IPS-11a (cell line): Measurements from ENCODE around the gene METRN.

Source experiments
- H3K4me3 ChIP-seq: one replicate; pipeline ENCODE4 v1.5.1; 2013; ENCODE audit warnings: low read depth, low read length, control low read depth

METRN gene

DNA sequence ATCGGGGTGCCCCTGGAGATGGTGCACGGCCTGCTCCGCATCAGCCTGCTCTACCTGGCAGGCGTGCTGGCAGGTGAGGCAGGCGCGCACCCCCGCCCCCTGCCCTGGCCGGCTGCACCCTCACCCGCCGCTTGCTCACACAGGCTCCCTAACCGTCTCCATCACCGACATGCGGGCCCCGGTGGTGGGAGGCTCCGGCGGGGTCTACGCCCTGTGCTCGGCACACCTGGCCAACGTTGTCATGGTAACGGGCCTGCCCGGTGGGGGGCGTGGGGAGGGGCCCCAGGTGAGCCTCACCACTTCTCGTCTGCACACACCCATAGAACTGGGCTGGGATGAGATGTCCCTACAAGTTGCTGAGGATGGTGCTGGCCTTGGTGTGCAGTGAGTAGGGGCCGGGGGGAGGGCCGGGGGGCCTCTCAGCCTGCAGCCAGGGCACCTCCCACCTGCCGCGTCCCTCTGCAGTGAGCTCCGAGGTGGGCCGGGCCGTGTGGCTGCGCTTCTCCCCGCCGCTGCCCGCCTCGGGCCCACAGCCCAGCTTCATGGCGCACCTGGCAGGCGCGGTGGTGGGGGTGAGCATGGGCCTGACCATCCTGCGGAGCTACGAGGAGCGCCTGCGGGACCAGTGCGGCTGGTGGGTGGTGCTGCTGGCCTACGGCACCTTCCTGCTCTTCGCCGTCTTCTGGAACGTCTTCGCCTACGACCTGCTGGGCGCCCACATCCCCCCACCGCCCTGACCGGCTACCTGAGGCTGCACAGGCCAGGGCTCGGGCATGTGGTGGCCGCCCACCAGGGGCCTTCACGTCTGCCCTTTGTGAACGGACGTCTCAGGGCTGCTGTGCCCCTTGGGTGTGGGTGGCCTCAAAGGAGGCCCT lies 37.4 kb upstream of the METRN start:
- no peak overlapping the region for H3K4me3 ChIP-seq

DNA sequence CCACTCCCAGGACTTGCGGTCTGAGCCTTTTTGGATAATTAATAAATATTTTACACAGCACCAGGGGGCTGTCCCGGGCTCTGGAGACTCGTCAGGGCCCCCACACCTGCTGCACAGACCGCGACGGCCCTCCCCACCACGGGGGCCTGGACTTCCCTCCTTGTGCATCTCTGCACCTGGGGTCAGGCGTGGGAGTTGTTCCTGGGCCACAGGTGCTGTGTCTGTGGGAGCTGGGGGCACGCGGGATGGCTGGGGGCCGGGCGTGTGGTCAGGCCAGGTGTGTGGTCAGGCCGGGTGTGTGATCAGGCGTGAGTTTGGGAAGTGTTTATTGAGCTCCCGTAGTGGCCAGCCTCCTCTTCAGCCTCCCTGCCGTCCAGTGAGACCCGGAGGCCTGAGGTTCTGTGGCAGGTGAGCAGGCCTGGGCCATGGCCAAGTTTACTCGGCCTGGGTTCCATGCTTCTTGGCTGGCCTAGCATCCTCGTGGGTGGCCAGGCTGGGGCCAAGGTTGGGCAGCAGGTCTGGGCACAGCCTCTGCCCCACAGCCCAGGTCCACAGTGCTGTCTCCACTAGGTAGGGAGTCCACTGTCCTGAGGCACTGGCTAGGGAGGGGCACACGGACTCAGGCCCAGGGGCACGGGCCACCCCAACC lies 36.6 kb upstream of the METRN start:
- no peak overlapping the region for H3K4me3 ChIP-seq

- H3K4me3 ChIP-seq, result peak overlapping the region; percentile 24
Observed at GRCh38 chr16:678858-679813, 35.8 kb upstream of the METRN start.

GRCh38 chr16:679814-680624 lies 34.9 kb upstream of the METRN start, which contains the start of gene STUB1:
TSS of gene STUB1 (plus strand) at chr16:680410. CDS start at chr16:680526, 116 bp downstream.
- H3K4me3 ChIP-seq, result peak within 1 kb of the TSS; percentile 74

GRCh38 chr16:680625-680945 lies 34.3 kb upstream of the METRN start:
- peak overlapping the region; percentile 74 for H3K4me3 ChIP-seq

DNA sequence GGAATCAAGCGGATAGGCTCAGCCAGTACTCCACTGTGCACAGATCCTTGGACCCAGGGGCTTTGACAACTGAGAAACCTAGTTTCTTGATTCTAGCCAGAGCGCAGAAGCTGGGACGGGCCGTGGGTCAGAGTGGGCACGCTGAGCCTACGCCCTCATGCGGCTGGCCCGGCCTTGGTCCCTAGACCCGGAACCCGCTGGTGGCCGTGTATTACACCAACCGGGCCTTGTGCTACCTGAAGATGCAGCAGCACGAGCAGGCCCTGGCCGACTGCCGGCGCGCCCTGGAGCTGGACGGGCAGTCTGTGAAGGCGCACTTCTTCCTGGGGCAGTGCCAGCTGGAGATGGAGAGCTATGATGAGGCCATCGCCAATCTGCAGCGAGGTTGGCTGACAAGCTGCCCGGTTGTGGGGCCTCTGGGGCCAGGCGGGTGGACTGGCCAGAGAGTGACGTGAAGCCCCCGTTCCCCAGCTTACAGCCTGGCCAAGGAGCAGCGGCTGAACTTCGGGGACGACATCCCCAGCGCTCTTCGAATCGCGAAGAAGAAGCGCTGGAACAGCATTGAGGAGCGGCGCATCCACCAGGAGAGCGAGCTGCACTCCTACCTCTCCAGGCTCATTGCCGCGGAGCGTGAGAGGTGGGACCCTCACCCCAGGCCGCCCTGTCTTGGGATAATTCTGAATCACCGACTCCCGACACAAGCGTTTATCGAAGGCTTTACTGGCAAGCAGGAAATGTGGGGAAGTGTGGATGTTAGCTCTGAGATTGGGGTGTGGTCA lies 33.8 kb upstream of the METRN start:
- peak overlapping the region; percentile 74 for H3K4me3 ChIP-seq

GRCh38 chr16:681746-682427 lies 33.0 kb upstream of the METRN start:
- H3K4me3 ChIP-seq, result no peak overlapping the region

DNA sequence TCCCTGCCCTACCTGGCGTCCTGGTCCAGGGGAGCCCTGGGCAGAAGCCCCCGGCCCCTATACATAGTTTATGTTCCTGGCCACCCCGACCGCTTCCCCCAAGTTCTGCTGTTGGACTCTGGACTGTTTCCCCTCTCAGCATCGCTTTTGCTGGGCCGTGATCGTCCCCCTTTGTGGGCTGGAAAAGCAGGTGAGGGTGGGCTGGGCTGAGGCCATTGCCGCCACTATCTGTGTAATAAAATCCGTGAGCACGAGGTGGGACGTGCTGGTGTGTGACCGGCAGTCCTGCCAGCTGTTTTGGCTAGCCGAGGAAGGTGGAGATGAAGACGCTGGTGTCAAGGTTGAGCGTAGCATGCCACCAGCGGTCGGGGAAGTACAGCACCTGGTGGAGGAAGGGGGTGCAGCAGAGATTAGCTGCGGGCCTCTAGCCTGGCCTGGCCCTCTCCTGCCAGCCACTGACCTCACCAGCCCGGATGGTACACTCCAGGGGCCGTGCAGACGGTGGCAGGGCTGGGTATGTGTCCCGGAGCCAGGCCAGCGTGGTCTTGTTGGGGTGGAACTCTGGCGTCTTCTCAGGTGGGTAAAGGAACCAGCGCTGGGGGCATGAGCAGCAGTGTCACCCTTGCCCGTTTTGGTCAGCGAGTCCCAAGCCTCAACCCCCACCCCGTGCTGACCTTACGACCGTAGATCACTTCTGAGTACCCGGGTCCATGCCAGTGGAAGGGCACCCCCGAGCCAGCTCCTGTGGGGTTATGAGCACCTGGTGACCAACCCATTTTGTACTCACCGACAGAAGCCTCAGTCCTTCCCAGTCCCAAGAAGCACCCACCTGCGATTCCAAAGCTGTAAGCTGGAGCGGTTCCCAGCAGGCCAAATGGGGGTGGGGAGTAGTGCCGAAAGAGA lies 32.2 kb upstream of the METRN start:
- no peak overlapping the region for H3K4me3 ChIP-seq

- peak overlapping the region; percentile 81 for H3K4me3 ChIP-seq
Observed at GRCh38 chr16:683396-684070, 31.4 kb upstream of the METRN start.

DNA sequence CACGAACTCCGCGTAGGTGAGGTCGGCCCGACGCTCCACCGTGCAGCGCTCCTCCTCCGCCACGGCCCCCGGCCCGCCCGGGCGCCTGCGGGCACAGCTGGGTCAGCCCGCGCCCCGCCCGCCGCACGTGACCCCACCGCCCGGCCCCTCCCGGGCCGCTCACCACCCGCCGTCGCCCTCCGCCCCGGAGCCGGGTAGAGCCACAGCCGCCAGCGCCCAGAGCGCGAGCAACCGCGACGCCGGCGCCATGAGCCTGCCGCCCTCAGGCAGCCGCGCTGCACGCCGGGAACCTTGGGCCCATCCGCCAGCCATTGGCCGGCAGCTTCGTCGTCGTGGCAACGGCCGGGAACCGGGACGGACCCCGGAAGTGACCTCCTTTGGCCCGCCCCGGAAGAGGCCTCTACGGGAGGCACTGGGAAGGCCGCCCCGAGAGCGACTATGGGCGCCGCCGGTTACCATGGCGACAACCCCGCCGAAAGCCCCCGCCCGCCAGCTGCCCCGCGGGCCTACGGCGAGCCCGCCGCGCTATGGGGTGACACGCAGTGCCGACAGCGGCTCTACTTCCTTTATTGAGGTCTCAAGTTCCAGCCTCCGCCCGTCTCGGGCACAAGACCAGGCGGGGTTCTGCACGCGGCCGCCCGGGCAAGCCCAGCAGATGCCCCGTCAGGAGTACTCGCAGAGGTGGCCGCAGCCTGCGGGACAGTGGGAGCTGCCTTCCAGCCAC lies 30.7 kb upstream of the METRN start, which contains the start of gene JMJD8:
Gene JMJD8, minus strand, starts transcription at position 264 of the 724 bp plus-strand sequence. Its CDS starts 15 bp downstream, at position 249.
- H3K4me3 ChIP-seq, result peak within 1 kb of the TSS; percentile 81

- H3K4me3 ChIP-seq, result no peak overlapping the region
Observed at GRCh38 chr16:684961-685696, 29.8 kb upstream of the METRN start.

- H3K4me3 ChIP-seq, result no peak overlapping the region
Observed at GRCh38 chr16:685967-686366, 29.0 kb upstream of the METRN start.

DNA sequence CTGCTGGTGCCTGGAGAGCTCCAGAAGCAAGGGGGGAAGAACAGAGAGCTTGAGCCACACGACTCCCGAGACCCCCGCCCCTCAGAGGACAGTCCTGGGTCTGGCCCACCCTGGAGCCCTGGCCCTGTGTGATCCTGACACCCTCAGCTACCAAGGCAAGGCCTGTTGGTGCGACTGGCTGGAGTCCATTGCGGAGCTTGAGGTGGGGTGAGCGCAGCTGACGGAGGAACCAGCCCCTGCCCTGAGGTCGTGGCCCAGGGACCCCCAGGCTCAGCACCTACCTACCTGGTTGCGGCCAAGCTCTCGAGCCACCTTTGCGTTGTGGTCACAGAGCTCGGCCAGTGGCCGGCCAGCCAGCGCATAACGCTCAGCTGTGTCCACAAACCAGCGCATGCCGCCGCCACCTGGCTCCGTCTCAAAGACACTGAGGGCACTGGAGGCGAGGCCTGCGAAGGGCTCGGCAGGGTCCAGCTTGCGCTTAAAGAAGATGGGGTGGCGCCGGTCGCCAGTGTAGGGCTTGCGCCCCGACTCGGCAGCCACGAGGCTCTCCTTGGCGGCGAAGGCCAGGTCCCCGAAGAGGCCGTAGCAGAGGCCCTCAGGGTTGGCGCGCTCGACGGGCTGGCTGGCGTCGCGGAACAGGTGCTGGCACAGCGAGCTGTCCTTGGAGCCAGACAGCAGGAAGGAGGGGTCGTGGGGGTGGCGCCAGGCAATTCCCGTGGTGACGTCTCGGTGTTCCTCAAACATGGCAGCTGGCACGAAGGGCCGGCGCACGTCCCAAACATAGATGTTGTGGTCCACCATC lies 28.3 kb upstream of the METRN start:
- H3K4me3 ChIP-seq, result no peak overlapping the region

GRCh38 chr16:687499-687898 lies 27.4 kb upstream of the METRN start:
- no peak overlapping the region for H3K4me3 ChIP-seq
